NAMALWA (cell line): ENCODE results near the gene MAPK1IP1L.

Experiments used
- DNase-seq: peaks from one replicate; pipeline ENCODE4 v3.0.0-alpha.2; 2015; ENCODE audit warnings: low spot score

Gene MAPK1IP1L

GRCh38 chr14:55097881-55098560, 46.6 kb downstream of the MAPK1IP1L start:
- peak; percentile 22 for DNase-seq

- DNase-seq: no peak
These were observed 47.1 kb downstream of the MAPK1IP1L start for GRCh38 chr14:55098561-55098898.

- DNase-seq: no peak
These were observed 48.3 kb downstream of the MAPK1IP1L start for GRCh38 chr14:55099756-55100155.

GRCh38 chr14:55101698-55102097, 50.3 kb downstream of the MAPK1IP1L start:
- no peak for DNase-seq

GRCh38 chr14:55102141-55102621, 50.7 kb downstream of the MAPK1IP1L start:
- DNase-seq: peak; percentile 78

GRCh38 chr14:55103005-55103640, 51.7 kb downstream of the MAPK1IP1L start:
- no peak for DNase-seq

- no peak for DNase-seq
These were observed 52.8 kb downstream of the MAPK1IP1L start for GRCh38 chr14:55103971-55104954.

- no peak for DNase-seq
These were observed 54.5 kb downstream of the MAPK1IP1L start for GRCh38 chr14:55105991-55106390.

- DNase-seq: no peak
These were observed 56.5 kb downstream of the MAPK1IP1L start for GRCh38 chr14:55107766-55108554.

GRCh38 chr14:55109836-55110235, 58.4 kb downstream of the MAPK1IP1L start:
- no peak for DNase-seq

- no peak for DNase-seq
These were observed 59.8 kb downstream of the MAPK1IP1L start for GRCh38 chr14:55111122-55111708.

- DNase-seq: no peak
These were observed 63.3 kb downstream of the MAPK1IP1L start for GRCh38 chr14:55114720-55115119.

- no peak for DNase-seq
These were observed 64.0 kb downstream of the MAPK1IP1L start for GRCh38 chr14:55115460-55115859.

GRCh38 chr14:55115861-55116245, 64.4 kb downstream of the MAPK1IP1L start:
- no peak for DNase-seq

GRCh38 chr14:55116246-55117030, 65.0 kb downstream of the MAPK1IP1L start:
- DNase-seq: no peak

- DNase-seq: no peak
These were observed 66.5 kb downstream of the MAPK1IP1L start for GRCh38 chr14:55117803-55118441.

- no peak for DNase-seq
These were observed 67.3 kb downstream of the MAPK1IP1L start for GRCh38 chr14:55118761-55119160.
